ENCODE measurements around the gene CCDC85A.

DNA sequence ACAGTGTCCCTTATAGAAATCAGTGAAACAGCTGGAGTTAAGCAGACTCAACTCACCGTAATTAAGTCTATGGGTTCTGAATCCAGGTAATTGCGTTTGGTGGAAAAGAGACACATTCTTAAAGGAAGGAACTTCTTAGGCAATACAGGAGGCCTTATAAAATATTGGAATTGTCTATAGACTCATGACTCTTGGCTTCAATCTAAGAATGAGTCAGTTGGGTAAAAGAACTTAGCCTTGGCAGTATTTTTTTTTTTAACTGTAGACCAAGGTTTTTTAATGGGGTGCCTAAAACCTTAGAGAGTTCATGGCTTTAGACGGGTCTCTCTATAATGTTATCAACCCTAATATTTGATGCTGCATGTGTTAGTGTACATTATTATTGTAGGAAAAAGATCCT lies 47.6 kb downstream of the CCDC85A start:
- TF ChIP-seq, protein P1, sequence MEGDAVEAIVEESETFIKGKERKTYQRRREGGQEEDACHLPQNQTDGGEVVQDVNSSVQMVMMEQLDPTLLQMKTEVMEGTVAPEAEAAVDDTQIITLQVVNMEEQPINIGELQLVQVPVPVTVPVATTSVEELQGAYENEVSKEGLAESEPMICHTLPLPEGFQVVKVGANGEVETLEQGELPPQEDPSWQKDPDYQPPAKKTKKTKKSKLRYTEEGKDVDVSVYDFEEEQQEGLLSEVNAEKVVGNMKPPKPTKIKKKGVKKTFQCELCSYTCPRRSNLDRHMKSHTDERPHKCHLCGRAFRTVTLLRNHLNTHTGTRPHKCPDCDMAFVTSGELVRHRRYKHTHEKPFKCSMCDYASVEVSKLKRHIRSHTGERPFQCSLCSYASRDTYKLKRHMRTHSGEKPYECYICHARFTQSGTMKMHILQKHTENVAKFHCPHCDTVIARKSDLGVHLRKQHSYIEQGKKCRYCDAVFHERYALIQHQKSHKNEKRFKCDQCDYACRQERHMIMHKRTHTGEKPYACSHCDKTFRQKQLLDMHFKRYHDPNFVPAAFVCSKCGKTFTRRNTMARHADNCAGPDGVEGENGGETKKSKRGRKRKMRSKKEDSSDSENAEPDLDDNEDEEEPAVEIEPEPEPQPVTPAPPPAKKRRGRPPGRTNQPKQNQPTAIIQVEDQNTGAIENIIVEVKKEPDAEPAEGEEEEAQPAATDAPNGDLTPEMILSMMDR (IDR thresholded peaks at IDR 0.05), result no peak
- TF ChIP-seq EZH2 (IDR thresholded peaks at IDR 0.05), result no peak

Measured in neural progenitor cell (in vitro differentiated cells).